NCI-H2029 (cell line): ENCODE results near the gene DCDC2C.

Source experiments
- DNase-seq: peaks from one replicate; lab custom pipeline; 2025; lab: John Stamatoyannopoulos, UW

Gene DCDC2C

DNA sequence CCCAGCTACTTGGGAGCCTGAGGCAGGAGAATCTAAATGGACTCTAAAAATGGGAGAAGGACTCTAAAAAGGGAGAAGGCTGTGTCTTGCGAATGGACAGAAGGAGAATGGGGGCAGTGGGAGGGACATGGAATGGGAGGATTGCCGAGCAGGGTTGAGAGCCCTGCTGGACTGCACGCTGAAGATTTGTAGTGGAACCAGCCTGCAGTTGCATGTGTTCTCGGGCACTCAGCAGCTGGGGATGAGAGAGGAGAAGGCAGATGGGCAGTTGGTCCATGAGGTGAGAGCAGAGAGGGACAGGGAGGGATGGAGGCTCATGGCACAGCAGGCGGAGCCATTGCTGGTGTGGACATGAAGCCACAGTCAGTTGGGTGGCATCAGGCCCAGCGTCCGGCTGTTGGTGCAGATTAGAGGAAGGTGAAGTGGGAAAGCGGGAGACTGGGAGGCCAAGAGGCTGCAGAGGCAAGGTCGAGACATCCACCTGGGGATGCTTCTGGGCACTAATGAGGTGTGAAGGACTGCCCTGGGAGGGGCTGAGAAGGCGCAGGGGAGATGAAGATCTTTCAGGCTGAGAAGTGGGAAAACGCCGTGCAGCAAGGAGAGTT is 40.7 kb downstream of the DCDC2C start:
- no peak for DNase-seq

GRCh38 chr2:3745920-3746319 is 42.5 kb downstream of the DCDC2C start:
- DNase-seq = no peak

DNA sequence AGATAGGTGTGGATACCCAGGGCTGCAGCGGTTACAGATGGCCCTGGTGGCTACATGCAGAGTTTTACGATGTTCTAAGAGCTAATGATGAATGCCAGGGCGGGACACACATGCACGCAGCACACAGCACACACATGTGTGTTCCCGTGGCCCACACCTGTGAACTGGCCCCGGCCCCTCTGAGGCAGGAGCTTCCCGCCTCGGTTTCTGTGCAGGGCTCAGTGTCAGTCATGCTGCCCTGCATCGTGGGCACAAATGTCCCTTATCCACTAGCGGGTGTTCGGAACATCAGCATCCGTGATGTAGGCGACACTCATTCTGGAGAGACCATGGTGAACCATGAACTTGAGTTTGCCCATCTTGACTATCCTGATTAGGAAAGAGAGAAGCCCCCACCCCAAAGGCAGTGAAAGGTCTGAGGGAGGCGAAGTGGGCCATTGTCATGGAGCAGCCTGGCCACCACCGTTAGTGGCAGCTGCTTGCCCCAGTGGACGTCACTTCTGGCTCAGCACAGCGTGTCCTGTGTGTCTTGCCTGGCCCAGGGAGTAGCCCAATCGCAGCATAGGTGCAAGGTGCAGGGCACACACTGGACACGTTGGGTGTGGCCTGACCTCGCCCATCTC is 43.8 kb downstream of the DCDC2C start:
- no peak for DNase-seq

DNA sequence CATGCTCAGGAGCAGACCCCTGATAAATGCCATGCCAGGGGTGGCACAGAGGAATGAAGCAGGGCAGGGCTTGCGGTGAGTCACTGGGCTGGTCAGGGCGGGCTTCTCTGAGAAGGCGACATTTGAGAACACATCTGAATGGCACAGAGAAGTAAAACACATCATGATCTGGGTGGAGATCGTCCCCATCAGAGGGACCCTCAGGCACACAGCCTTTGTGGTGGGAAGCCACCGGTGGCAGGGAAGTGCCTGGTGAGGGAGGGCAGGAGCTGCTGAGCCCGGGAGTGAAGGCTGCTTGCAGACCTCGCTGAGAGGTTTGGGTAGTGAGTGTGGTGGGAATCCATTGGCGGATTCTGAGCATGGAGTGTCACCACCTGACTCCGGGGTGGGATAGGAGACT is 44.5 kb downstream of the DCDC2C start:
- no peak for DNase-seq

DNA sequence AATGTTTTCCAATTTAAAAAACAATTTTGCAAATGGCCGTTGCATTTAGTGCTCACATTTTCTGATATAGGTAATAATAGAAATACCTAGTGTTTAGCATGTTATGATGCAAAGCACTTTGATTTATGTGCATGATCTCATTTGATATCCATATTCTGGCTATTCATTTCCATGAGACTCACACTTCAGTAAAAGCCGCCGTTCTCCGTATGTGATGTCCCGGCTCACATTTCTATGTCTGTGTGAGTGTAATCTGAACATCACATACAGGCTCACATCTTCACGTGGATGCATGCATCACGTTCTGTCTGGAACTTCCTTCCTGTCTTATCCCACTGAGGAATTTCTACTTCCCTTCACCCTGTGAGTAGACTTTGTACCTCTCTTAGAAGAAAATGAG is 45.8 kb downstream of the DCDC2C start:
- no peak for DNase-seq

DNA sequence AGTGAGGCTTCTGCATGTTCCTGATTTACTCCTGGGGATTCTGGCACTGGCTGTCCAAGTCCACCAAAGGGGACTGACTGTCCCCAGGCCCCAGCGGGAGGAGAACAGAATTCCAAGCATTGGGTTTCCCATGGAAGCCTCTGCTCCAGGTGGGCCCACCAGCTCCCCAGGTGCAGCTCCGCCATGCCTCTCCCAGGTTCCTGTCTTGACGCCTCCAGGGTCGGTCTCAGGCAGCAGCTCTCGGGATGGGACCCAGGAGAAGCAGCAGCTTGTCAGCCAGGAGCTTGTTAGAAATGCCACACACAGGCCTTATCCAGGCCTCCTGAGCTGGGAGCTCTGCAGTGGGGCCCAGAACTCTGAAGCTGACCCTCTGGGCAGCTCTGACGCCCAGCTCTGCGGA is 47.9 kb downstream of the DCDC2C start:
- no peak for DNase-seq

GRCh38 chr2:3751806-3752205 is 48.4 kb downstream of the DCDC2C start:
- no peak for DNase-seq

GRCh38 chr2:3752376-3752775 is 49.0 kb downstream of the DCDC2C start:
- DNase-seq = no peak

DNA sequence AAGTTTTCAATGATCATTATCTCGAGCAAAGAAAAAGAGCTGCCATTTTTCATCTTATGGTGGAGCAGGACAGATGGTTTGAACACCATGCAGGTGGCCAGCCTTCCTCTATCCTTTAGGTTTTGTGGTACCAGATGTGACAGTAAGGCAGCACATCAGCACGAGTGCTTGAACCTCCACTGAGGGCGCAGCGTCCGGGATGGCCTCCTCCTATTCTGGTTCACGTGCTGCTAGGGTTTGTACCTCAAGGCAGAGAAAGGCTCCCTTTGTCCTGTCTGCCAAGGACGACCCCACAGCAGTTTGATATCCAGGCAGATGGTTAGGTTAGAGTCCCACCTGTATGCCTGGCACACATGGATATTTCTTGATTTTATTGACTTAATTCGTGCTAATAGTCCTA is 50.2 kb downstream of the DCDC2C start:
- no peak for DNase-seq

DNA sequence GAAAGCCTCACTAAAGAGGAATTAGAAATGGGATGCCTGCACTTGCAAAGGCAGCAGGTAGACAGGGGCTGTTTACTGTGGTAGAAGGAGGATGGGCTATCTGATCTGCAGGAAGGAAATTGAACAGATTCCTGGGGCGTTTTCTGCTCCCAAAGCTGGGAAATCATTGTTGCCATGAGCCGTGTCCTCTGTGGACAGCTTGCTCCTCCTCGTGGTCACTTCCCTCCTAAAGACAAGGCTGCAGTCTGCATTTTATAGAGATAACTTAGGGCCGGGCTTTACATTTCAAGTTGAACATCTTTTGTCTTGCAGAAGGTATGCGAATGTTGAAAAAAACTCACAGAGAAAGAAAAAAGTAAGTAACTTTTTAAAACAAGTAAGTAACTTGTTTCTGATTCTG is 50.9 kb downstream of the DCDC2C start:
- DNase-seq = no peak

GRCh38 chr2:3754795-3755194 is 51.4 kb downstream of the DCDC2C start:
- no peak for DNase-seq

DNA sequence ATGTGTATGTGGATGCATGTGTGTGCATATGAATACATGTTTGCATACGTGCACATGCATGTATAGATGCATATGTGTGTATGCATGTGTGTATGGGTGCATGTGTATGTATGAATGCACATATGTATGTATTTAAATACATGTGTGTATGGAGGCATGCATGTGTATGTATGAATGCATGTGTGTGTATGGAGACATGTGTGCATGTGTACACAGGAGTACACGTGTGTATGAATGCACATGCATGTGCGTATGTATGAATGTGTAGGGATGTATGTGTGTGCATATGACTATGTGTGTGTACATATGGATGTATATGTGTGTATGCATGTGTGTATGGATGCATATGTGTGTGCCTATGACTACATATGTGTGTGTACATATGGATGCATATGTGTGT is 51.9 kb downstream of the DCDC2C start:
- DNase-seq = no peak

DNA sequence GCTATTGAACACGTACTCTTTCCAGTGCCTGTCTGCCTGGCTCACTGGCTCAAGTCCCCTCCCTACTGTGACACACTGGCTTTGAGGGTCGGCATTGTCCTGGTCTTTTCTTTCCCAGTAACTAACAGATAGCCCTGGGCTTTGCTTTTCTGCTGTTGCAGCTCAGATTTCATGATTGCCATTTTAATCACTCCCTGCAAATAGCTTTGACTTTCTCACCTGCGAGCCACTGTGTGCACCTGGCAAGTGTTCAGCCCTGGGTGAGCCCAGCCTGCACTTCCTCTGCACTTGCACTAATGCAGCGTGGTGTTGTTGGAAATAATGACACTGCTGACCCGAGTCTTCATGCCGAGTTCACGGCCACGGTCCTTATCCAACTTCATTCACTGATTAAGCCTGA is 52.9 kb downstream of the DCDC2C start:
- DNase-seq = peak; percentile 41

GRCh38 chr2:3758906-3759305 is 55.5 kb downstream of the DCDC2C start:
- no peak for DNase-seq

- no peak for DNase-seq
These were observed 56.0 kb downstream of the DCDC2C start for GRCh38 chr2:3759331-3759730.

DNA sequence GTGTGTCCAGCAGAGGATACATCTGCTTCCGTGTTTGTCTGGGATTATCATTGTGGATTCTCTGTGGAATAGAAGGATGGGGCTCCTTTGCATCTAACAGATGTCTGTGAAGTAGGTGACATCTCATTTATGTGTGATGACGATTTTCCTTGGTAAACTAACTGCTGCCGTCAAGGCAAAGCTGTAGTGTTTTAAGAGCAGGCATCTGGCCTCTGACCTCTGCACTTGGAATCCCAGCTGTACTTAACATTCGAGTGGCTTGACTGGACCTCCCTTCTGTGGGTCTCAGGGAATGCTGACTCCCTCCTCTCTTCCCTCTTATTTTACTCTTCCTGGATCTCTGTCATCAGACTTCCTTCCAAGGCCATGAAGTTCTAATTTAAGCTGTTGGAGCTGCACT is 56.4 kb downstream of the DCDC2C start:
- no peak for DNase-seq

DNA sequence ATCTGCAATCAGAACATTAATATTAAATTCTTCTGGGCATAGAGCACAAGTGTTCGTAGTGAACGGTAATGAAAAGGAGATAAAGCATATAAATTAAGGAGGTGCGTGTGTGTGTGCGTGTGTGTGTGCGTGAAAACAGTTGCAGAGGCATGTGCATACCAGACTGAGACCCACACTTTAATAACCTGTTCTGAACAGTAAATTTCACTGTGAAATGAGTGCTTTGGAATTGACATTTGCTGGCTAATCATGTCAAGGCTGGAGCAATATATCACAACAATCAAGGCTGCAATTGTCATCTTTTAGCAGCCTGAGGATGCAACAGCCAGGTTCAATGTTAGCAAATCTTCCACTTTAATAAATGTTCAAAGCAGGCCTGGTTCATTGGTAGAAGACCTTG is 57.9 kb downstream of the DCDC2C start:
- no peak for DNase-seq

GRCh38 chr2:3762771-3763447 is 59.5 kb downstream of the DCDC2C start:
- no peak for DNase-seq

DNA sequence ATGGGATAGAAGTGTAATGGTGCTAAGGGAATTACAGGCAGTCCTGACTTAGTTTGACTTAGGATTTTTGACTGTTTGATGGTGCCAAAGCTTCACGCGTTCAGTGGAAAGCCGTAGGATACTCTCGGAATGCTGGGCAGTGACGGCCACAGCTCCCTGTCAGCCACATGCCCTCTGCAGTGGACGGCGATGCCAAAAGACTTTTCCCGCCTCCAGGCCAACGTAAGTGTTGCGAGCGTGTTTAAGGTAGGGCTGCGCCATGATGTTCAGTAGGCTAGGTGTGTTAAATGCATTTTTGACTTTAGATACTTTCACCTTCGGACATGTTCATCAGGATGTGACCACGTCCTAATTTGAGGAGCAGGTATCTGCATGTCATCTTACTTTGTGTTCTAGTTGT is 63.4 kb downstream of the DCDC2C start:
- no peak for DNase-seq

DNA sequence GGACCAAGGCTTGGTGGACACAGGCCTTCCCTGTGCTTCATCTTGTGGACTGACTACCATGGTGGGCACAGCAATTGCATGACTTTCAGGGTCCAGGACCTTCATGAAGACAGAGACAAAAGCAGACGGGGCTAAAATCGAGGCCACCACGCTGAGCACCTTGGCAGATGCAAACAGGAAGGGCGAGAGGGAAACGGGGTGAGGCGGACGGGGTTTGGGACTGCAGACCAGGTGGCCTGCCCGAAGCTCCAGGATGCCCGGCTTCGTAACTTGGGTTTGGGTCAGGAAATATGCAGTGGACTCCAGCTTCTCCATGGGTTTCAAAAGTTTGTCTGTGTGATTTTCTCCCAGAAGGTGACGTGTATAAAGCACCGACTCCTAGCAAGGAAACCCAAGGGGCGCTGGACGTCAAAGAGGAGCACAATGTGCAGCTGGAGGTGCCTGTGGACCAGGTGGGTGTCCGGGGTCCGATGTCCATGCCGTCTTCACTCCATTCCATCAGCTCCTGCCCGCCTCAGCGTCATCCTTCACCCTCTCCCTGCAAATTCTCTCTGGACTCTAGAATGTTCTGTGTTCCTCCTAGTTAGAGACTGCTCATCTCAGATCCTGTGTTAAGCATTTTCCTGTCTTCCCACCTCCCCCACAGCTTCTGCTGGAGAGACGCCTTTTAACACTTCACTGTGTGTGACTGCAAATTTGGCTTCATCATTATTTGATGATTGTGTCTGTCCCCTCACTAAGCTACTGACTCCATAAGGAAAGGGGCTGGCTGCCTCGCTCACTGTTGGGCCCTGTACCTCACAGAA is 65.8 kb downstream of the DCDC2C start:
- no peak for DNase-seq

- DNase-seq = no peak
These were observed 66.4 kb downstream of the DCDC2C start for GRCh38 chr2:3769766-3770165.

DNA sequence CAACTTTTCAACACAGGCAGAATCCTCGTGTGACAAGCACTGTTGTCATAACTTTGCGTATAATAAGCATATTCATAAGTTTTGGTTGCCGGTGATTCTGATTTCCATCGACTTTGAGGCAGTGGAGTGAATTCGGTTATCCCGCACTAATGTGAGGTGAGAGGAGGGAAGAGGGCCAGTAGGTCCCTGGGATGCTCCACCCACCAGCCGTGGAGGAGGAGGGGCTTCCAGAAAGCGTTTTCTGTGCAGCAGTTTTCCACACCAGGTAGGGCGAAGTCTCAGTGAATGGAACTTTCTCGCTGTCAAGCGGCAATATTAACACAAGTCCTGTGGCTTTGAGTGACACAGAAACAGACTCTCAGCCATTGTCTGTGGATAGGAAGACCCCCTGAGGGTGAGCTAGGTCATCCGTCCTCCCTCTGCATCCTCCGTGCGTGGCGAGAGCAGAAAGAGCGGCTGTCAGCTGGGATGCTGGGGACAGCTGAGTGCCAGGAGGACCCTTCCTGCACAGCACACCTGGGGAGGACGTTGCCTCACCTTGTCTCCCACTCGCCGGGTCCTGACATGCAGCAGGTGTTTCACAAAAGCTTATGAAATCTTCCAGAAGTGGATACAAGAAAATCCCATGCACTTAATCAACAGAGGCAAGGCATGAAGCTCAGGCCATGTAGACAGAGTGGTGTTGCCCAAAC is 67.5 kb downstream of the DCDC2C start:
- DNase-seq = no peak
